Transverse colon (tissue), 3 donors: ENCODE measurements around the gene CCNY.

Source experiments
- EP300 ChIP-seq: sonication (generic); formaldehyde crosslinking; IDR thresholded peaks from one replicate; pipeline ENCODE4 v1.6.1; 2017; ENCODE audit warnings: antibody characterized with exemption, low read depth
- POLR2A ChIP-seq: fragments of 450-650 bp; IDR thresholded peaks from one replicate; pipeline ENCODE4 v1.6.1; 2016; ENCODE audit warnings: antibody characterized with exemption, mild to moderate bottlenecking, moderate library complexity
- TF ChIP-seq, protein P1 (sequence below), 5 experiments: fragments of 200-600 bp in 3 of 5; fragments of 450-650 bp in 2 of 5; sonication (generic) in 3 of 5; IDR thresholded peaks; 1 replicate in 2 of 5; 2 replicates in 3 of 5; pipeline ENCODE4 v1.5.1; 2016 to 2017; ENCODE audit warnings: antibody characterized with exemption in 5 of 5, inconsistent platforms in 3 of 5, mild to moderate bottlenecking in 2 of 5, moderate library complexity in 1 of 5

DNA sequence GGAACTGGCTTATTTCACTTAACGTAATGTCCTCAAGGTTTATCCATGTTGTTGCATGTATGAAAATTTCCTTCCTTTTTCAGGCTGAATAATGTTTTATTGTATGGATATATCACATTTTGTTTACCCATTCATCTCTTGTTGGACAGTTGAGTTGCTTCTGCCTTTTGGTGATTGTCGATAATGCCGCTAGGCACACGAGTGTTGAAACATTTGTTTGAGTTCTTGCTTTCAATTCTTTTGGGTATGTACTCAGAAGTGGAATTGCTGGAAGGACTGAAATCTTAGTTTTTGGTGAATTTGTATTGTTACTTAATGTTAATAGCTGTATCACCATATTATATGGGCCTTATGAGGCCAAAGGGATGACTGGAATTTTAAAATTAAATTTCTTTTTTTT, 23.6 kb downstream of the CCNY start:
- TF ChIP-seq EP300: no peak
- TF ChIP-seq POLR2A: no peak
- TF ChIP-seq, protein P1, sequence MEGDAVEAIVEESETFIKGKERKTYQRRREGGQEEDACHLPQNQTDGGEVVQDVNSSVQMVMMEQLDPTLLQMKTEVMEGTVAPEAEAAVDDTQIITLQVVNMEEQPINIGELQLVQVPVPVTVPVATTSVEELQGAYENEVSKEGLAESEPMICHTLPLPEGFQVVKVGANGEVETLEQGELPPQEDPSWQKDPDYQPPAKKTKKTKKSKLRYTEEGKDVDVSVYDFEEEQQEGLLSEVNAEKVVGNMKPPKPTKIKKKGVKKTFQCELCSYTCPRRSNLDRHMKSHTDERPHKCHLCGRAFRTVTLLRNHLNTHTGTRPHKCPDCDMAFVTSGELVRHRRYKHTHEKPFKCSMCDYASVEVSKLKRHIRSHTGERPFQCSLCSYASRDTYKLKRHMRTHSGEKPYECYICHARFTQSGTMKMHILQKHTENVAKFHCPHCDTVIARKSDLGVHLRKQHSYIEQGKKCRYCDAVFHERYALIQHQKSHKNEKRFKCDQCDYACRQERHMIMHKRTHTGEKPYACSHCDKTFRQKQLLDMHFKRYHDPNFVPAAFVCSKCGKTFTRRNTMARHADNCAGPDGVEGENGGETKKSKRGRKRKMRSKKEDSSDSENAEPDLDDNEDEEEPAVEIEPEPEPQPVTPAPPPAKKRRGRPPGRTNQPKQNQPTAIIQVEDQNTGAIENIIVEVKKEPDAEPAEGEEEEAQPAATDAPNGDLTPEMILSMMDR (IDR thresholded peaks at IDR 0.05): no peak
